T-helper 2 cell treated with Interferon-gamma antibody and Interleukin-4, amounts not matched to agents 100 ng/mL and 5 ng/mL, for 36 hours (primary cell): ENCODE data around the gene OXLD1. TPM values are rescaled to one million over a fixed set of nuclear protein-coding genes. Genes with fewer than 3 reads are reported as not detected.
"Not testable (repeated sequence)": the region's sequence is repeated elsewhere in the genome, so short reads cannot be mapped to it uniquely, and the experiment has no call there.

Experiments used
- intact Hi-C: fragments of 100-400 bp; cut with micrococcal nuclease; formaldehyde crosslinking; loops from one replicate; pipeline ENCODE4 v1.15.1; 2023
- total RNA-seq: library from RNA; stranded (reverse); gene quantifications from 2 replicates; pipeline ENCODE4 v1.2.3, GENCODE V29; 2022

OXLD1 gene
- total RNA-seq, 1 donor from 2014 or later, result 42.5 TPM

DNA sequence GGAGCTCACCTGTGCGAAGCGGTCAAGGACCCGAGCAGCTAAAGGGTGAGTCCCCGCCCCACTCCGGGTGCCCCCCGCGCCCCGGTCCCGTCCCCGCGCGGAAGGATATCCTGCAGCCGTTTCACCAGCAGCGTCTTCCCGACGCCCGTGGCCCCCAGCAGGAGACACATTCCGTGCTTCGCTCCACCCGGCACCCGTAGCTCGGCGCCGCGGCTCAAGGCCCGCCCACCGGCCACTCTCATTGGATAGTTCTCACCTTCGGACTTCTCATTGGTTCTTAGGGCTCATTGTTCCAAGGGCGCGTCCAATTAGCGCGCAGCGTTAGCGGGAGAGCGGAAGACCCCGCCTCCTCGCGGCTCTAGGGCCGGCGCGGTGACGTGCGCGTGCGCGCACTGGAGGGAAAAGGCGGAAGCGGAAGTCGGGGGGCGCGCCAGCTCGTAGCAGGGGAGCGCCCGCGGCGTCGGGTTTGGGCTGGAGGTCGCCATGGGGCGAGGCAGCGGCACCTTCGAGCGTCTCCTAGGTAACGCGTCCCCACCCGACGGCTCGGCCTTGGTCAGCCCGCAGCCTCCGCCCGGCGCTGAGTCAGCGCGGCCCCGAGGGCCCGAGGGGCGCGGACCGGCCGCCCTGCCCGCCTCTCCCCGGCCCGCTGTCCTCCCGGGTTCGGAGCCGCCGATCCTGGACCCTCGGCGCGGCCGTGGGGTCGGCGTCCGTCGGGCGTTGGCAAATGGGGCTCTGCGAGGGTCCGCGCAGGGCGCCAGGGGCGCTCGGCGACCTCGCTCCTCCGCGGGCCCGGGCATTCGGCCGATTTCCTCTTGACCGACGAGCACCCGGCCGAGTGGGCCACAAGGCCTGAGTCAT, 17.4 kb upstream of the OXLD1 start, which contains the start of the genes ARL16 and HGS:
ARL16 (minus strand) TSS at position 214 of the 858 bp plus-strand sequence; CDS start at position 170, 44 bp downstream.
HGS (plus strand) TSS at position 428 of the 858 bp plus-strand sequence; CDS start at position 484, 56 bp downstream.
- intact Hi-C loops, result loop anchor here (2.0 kb wide), 2 partner anchors 17 to 131 kb away; partner anchors contain the start of genes CCDC137, FAAP100 and OXLD1

DNA sequence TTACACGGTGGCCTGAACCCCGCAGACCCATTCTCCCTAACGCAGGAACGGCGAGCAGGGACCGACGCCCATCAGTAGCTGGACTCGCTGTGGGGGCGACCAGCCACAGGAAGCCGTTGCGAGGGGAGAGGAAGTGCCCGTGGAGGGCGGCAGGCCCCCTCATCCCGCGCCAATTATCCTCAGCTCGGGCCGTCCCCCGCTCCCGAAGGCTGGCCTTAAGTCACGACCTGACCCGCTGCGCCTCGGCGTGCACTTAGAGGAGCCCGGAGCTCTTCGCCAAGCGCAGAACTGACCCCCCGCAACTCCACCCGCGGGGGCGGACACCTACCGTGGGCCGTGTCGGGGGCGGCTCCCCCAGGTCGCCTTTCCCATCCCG, 16.8 kb upstream of the OXLD1 start:
- intact Hi-C loops, result loop anchor here (2.0 kb wide), 2 partner anchors 16 to 130 kb away; partner anchors contain the start of genes CCDC137, FAAP100 and OXLD1

DNA sequence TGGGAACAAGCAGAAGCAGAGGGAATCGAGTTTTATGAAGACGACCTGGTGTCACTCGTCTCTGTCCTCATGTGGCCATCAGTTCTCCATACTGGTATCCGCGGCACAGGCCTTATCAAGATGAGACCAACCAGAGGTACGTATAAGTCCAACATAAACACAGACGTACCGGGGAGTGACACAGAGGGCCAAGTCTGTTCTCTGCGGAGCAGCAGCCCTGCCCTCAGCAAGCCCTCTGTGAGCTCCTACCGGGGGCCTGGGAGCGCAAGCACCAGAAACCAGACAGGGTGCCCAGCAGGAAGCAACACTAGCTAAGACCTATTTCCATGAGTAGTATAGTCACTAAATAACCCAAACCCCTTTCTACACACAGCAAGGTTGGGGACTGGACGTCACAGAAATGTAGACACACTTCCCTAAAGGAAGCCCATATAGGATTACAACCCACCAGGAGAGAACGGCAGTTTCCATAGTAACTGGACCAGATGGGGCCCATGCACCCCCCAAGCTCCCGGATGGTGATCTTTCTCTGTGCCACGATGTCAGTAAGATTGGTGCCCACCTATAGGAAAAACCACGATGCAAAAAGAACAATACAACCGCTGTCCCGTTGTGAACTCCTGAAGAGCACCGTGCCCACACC, 16.3 kb upstream of the OXLD1 start:
- intact Hi-C loops, result loop anchor here (2.0 kb wide), 2 partner anchors 16 to 130 kb away; partner anchors contain the start of genes CCDC137, FAAP100 and OXLD1

DNA sequence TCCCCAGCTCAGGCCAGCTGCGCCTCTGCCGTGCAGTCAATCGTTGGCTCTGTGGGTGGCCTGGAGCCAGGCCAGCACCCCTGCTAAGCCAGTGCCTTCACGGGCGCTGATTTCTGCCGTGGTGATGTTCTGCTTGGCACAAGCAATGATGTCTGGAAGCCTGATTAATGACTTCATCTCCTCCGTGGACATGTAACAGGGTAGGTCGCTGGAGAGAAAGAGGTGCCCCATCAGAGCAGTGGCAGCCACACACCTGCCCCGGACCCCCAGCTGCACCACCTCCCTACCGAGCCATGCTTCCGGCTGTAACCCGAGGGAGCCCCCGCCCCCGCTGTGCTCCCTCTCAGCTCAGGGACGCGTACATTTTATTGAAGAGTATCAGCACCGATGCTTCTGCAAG, 15.3 kb upstream of the OXLD1 start:
- intact Hi-C loops, result loop anchor here (2.0 kb wide), 2 partner anchors 15 to 129 kb away; partner anchors contain the start of genes CCDC137, FAAP100 and OXLD1

DNA sequence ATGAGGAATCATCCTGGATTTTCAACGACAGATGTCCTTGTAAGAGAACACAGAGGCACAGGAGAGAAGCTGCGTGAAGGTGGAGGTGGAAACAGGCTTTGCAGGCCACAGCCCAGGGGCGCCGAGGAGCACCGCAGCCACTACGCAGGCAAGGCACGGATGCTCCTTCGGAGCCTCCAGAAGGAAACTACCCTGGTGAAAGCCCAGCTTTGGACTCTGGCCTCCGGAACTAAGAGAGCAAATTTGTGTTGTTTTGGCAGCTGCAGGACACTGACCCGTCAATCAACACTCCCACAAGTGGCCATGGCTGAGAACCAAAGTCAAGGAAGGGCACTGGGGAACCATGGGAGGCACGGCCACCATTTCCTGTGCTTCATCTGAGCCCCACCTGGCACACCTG, 13.7 kb upstream of the OXLD1 start:
- intact Hi-C loops, result no loop called here

DNA sequence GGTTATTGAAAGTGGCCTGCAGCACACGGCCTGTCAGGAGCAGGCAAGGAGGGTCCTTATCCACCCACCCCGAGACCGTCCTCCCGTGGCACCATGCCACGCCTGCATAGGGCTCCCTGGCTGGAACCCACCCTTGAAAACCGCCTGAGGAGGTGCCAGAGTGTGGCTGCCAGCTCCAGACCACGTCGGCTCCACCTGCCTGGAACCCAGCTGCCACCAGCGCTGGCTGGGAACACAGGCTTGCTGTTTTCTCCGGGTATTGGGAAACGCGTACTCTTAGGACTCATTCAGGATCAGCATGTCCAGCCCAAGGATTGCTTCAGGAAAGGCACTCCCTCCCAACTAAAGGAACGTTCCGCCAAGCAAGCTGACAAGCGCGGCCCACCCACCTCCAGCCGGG, 10.5 kb upstream of the OXLD1 start:
- intact Hi-C loops, result no loop called here

DNA sequence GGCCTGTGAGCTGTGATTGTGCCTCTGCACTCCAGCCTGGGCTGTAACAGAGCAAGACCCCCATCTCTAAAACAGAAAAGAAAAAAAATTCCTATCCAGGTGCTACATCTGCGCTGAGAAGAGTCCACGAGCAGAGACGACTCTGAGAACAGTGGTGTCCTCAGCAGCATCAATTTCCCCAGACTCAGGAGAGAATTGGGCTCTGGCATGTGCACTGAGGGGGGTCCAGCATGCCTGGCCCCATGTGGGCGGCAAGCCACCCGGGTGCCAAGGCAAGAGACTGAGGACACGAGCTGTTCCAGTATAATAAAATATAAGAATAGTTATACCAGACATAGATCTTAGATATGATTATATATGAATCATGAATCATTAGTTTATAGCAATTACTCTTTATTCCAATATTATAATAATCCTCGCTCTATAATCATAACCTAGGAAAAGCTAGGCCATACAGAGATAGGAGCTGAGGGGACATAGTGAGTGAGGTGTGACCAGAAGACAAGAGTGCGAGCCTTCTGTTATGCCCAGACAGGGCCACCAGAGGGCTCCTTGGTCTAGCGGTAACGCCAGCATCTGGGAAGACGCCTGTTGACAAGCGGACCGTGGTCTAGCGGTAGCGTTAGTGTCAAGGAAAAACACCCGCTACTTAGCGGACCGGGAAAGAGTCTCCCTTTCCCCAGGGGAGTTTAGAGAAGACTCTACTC, 9.3 kb upstream of the OXLD1 start:
- intact Hi-C loops, result not testable (repeated sequence)

DNA sequence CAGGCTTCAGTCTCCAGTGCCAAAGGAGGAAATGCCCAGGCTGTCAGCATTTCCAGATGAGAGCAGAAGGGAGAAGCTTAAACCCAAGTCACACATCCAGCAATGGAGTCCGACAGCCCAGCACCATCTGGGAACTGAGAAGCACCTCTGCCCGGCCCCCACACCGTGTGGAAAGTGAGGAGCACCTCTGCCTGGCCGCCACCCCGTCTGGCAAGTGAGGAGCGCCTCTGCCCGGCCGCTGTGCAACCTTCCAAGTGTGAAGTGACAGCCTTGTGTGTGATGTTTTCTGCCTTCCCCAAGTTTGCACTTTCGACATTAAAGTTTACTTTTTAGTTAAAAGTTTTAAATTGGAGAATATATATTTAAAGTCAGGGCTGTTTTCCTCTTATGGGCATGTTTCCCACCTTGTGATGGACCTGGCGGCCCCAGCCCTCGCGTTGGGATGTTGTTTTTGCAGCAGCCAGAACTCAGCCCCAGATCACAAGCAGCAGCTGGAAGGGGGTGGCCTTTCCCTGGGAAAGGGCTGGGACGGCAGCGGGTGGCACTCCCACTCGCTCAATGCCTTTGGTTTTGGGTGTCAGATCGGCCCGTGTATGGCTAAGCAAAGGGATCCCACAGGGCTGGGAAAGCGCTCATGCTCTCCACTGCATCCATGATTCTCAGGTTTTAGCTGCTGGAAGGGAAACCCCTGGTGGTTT, 7.3 kb upstream of the OXLD1 start:
- intact Hi-C loops, result no loop called here

DNA sequence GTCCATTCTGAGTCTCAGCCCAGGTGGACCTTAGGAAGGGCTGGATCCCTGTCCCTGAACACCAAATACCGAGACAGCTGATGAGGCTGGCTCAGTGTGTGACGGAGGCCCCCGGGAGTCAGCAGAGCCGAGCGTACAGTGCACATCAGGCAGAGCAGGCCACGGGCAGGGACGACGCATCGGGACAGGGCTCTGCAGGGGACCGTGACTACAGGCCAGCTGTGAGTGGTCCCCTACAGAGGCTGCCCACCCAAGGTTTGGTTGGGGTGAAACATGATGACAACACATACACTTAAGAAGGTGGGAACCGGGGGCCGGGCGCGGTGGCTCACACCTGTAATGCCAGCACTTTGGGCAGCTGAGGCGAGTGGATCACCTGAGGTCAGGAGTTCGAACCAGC, 6.5 kb upstream of the OXLD1 start:
- intact Hi-C loops, result no loop called here

DNA sequence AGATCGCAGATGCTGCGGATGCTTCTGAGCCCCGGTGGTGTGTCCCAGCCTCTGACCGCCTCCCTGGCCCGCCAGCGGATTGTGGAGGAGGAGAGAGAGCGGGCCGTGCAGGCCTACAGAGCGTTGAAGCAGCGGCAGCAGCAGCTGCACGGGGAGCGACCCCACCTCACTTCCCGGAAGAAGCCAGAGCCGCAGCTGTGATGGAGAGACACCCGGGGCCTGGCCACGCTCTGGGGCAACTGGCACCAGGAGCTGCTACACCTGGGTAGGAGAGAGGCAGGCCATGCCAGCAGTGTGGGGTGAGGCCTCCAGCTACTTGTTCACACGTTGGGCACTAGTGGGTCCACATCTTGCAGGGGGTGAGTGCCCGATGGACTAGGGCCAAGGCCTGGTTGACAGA, 6.1 kb upstream of the OXLD1 start:
- intact Hi-C loops, result no loop called here

DNA sequence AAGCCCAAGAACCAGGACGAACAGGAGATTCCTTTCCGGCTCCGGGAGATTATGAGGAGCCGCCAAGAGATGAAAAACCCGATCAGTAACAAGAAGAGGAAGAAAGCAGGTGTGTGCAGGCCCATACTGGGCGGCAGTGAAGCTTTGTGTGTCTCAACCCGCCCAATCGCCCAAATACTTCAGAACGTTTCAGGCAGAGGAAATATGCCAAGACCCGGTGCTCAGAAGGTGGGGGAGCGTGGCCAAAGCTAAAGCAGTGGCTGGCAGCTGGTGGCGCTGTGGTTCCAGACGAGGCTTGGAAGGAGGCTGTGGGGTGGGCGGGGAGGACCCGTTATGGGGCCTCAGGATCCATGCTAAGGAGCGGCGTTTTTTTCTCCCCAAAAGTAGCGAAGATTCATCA, 1.3 kb upstream of the OXLD1 start:
- intact Hi-C loops, result loop anchor here (2.0 kb wide), 2 partner anchors 15 to 31 kb away; partner anchors contain the start of genes ARL16, NPLOC4 and TSPAN10

DNA sequence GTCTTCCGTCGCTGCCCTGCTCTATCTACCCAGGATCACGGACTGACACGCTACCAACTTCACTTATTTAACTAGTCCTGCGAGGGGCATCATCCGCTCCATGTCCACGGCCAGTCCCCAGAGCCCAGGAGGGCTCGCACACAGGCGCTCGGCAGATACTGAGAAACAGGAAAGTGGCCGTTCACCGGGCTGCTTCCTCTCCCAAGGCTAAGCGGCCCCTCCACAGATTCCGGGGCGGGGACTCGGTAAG, 388 bp downstream of the OXLD1 start:
- intact Hi-C loops, result loop anchor here (2.0 kb wide), 2 partner anchors 17 to 29 kb away; partner anchors contain the start of genes ARL16, NPLOC4 and TSPAN10

DNA sequence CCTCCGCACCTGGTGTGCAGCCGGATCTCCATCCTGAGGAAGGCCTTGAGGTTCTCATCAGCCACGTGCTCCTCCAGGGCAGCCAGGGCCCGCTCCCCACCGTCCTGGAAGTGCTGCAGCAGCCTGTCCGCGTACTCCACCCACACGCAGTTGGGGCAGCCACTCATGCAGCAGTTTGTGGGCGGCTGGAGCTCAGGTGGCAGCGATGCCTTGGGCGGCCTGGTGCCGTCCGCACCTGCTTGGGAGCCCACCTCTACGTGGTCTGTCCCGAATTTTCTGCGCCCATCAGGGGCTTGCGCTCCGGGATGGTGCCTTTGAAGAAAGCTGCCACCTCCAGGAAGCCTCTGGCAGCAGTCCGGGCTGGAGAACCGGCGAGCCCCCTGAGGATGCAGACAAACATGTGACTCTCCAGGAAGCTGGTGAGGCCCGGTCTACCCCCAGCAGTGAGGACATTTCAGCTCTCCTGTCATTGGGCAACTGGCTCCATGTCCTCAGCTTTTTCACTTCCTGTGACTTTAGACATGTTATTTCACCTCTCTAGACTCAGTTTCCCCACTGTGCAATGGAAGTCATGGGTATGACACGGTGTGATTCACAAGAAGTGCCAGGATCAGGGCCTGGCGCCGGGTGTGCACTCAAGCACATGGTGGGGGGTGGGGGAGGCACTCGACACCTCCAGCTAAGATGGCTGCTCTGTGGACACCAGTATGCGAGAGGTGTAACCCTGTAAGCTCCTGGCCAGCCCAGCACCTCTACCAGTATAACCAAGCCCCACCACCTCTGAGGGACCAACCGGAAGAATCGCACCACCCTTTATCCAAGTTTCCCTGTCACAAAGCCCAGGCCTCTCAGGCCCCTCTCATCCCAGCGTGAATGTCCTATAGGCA, 957 bp downstream of the OXLD1 start:
- intact Hi-C loops, result loop anchor here (2.0 kb wide), 2 partner anchors 17 to 29 kb away; partner anchors contain the start of genes ARL16, NPLOC4 and TSPAN10

DNA sequence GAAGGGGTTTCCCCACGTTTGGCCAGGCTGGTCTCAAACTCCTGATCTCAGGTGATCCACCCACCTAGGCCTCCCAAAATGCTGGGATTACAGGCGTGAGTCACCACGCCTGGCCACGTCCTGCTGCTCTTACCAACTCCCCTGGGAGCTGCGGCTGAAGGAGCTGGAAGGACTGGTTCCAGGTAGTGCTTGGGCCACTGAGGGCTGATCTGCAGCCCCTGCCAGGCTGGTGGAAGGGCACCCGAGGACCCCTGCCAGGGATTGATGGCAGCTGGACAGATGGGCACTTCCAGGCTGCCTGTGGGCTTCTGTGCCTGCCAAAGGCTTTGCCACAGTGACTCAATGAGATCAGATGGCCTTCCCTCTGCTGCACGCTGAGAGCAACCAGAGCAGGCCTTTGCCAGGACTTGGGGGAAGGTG, 2.3 kb downstream of the OXLD1 start:
- intact Hi-C loops, result no loop called here

DNA sequence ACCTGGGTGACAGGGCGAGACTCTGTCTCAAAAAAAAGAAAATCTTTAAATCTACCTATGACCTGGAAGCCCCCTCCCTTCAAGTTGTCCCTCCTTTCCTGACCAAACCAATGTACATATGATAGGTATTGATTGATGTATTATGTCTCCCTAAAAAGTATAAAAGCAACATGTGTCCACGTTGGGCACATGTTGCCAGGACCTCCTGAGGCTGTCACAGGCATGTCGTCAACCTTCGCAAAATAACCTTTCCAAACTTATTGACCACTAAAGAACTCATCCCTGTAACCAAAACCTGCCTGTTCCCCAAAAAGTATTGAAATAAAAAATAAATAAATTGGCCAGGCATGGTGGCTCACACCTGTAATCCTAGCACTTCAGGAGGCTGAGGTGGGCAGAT, 4.4 kb downstream of the OXLD1 start:
- intact Hi-C loops, result no loop called here

DNA sequence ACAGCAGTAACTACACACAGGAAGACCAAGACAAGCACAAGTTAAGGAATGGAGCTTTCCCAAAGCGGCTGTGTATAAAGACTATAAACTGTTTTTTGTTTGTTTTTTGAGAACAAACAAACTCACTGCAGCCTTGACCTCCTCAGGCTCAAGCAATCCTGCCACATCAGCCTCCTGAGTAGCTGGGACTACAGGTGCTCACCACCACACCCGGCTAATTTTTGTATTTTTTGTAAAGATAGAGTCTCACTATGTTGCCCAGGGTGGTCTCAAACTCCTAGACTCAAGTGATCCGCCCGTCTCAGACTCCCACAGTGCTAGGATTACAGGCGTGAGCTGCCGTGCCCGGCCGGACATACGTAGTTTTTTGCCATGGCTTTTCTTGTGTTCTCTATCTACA, 6.0 kb downstream of the OXLD1 start:
- intact Hi-C loops, result no loop called here

DNA sequence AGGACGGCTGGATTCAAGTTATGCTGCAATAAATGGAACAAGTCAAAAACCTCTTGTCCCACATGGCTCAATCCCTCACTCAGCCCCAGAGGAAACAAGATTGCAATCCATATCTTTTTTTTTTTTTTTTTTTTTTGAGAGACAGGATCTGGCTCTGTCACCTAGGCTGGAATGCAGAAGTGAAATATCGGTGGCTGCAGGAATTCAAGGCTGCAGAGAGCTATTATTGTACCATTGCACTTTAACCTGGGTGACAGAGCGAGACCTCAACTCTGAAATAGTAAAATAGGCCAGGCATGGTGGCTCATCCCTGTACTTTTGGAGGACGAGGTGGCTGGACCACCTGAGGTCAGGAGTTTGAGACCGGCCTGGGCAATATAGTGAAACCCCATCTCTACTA, 7.4 kb downstream of the OXLD1 start:
- intact Hi-C loops, result no loop called here

DNA sequence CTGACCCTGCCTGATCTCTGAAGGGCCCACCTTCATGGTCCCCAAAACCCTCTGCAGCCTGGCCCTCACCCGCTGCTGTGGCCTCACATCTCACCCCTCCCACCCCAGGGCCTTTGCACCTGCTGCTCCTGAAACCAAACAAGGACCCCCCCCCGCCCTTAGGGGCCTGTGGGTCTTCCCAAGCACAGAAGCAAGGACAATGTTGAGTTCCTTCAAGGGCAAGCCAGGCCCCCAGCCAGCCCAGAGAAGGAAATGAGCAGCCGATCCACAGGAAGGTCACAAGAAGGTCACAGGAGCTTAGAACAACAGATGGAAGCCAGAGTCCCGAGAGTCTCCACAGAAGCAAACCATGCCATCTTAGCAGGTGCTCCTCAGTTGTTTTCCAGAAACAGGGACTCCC, 9.6 kb downstream of the OXLD1 start:
- intact Hi-C loops, result no loop called here

DNA sequence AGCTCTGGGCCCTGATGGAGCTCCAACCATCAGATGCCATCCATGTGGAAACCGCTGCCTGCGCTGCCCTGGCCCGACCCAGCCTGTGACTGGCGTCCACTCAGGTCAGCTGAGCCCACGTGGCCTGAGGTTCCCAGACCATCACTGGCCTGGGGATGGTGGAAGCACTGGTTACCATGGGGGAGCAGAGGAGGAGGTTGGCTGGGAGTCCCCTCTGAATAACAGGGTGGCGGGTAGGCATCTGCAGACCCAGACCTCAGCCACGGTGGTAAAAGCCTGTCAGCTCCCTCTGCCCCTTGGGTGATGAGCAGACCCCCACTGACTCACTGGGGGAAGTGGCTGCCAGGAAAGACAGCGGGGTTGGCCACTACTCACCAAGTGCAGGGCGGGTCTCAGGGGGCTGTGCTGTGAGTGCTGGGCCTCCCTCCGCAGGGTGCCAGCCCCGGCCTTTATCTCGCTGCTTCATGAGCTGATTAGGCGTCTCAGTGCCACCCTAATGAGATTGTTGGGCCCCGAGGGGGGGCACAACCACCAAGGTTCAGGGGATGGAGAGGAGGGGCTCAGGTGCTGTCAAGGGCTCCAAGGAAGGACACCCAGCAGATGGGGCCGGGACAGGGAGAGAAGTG, 10.2 kb downstream of the OXLD1 start, which contains the start of gene PDE6G:
PDE6G (minus strand) TSS at position 425 of the 626 bp plus-strand sequence. CDS start 3,237 bp downstream, outside the sequence.
- intact Hi-C loops, result no loop called here
